ENCODE measurements around the gene TMEM117. TPM values are rescaled to one million over a fixed set of nuclear protein-coding genes. Genes with fewer than 3 reads are reported as not detected.

The TMEM117 gene
- total and polyA plus RNA-seq, 10 of the 15 experiments (the other 5 are each of a cell fraction or from before 2014, with no cell fraction given), result 3.1 to 8.2 (median 6.1) TPM

- FAIRE-seq (no peak), DNase-seq (ENCODE audit: low read depth, low spot score) (no peak), ATAC-seq (peak; percentile 86)
- ChIA-PET SMC1A (ENCODE audit: uncharacterized antibody, unreplicated experiment) (no interaction called here), RAD21 (ENCODE audit: unreplicated experiment) (interaction anchor here (0.6 to 1.5 kb wide), 2 partner anchors 20 to 143 kb away, joined by 3 read pairs; no protein-coding TSS in a partner anchor), POLR2A (interaction anchor here (0.6 kb wide), 1 partner anchor 539 kb away, joined by 3 read pairs; no protein-coding TSS in a partner anchor), CTCF (no interaction called here)
- H3K9ac ChIP-seq (ENCODE audit: control insufficient read depth, insufficient read depth, low read length), result no peak overlapping the region
- H2AFZ ChIP-seq (ENCODE audit: control insufficient read depth, low read depth, low read length), result no peak overlapping the region
- no peaks in the 10 kb centered on the region for H3K4me1 ChIP-seq (ENCODE audit: control insufficient read depth, insufficient read depth, low read length)
- H3K27me3 ChIP-seq (replicated peaks in 1 of 2; ENCODE audit: control insufficient read depth in 2 of 2, insufficient read depth in 2 of 2, low read length in 1 of 2), result no peaks in the 10 kb centered on the region
- H3K4me2 ChIP-seq (ENCODE audit: control insufficient read depth, insufficient read depth), result no peak overlapping the region
- no peaks in the 10 kb centered on the region for H3K79me2 ChIP-seq (ENCODE audit: control insufficient read depth, insufficient read depth, low read length)
- intact Hi-C loops (cut with micrococcal nuclease; ENCODE audit: unreplicated experiment) (no loop called here), in situ Hi-C loops (cut with MboI) (no loop called here)
- H3K27ac ChIP-seq (ENCODE audit: control insufficient read depth, insufficient read depth), result no peak overlapping the region
- H4K20me1 ChIP-seq (ENCODE audit: control insufficient read depth, insufficient read depth), result no peaks in the 10 kb centered on the region
- 47% methylated on average over 2 of the region's 2 CpGs for WGBS (ENCODE audit: insufficient coverage, insufficient replicate concordance, low lambda C conversion rate, missing lambda C conversion rate)
- H3K36me3 ChIP-seq (ENCODE audit: control insufficient read depth in 2 of 2, insufficient read depth in 2 of 2, low read length in 1 of 2), result no peaks in the 10 kb centered on the region
- H3K4me3 ChIP-seq, result no peak overlapping the region
- no peaks in the 10 kb centered on the region for H3K9me3 ChIP-seq (replicated peaks; ENCODE audit: control insufficient read depth, insufficient read depth, low read length)
- no TSS peak for BruUV-seq (replicated peaks)
- TF ChIP-seq RELB (IDR thresholded peaks at IDR 0.05; ENCODE audit: low read depth), result 0 out of 2 replicates have a peak, but pooled peaks have one; percentile 18
- TF ChIP-seq SKIL (IDR thresholded peaks at IDR 0.05; ENCODE audit: low read depth, poor library complexity, severe bottlenecking), result no peak
- no peak for TF ChIP-seq NFXL1 (IDR thresholded peaks at IDR 0.05; ENCODE audit: borderline replicate concordance)
- TF ChIP-seq MLLT1 (IDR thresholded peaks at IDR 0.05), result no peak
- TF ChIP-seq IKZF2 (IDR thresholded peaks at IDR 0.05), result no peak; a peak in 1 of 4 replicates
- TF ChIP-seq MTA2 (IDR thresholded peaks at IDR 0.05; ENCODE audit: low read depth), result peak; percentile 95
- TF ChIP-seq JUNB (IDR thresholded peaks at IDR 0.05), result peak; percentile 59
- TF ChIP-seq ZNF24 (IDR thresholded peaks at IDR 0.05), result peak; percentile 79
- TF ChIP-seq NFIC (IDR thresholded peaks at IDR 0.05; ENCODE audit: low read depth, low read length), result peak; percentile 45; the same call in 1 of the 2 replicates
- no peak for TF ChIP-seq SMC3 (IDR thresholded peaks at IDR 0.05; ENCODE audit: borderline replicate concordance, low read length)
- peak; percentile 70 for TF ChIP-seq DPF2 (IDR thresholded peaks at IDR 0.05)
- no peak for TF ChIP-seq CUX1 (IDR thresholded peaks at IDR 0.05; ENCODE audit: insufficient replicate concordance, low read depth, low read length)
- 0 out of 2 replicates have a peak, but pooled peaks have one; percentile 19 for TF ChIP-seq BMI1 (IDR thresholded peaks at IDR 0.05; ENCODE audit: borderline replicate concordance)
- TF ChIP-seq CREB1 (IDR thresholded peaks at IDR 0.05; ENCODE audit: low read depth), result no peak
- peak; percentile 83 for TF ChIP-seq BCL11A (IDR thresholded peaks at IDR 0.05; ENCODE audit: low read depth, low read length)
These were observed 450.5 kb downstream of the TMEM117 start for GRCh38 chr12:44286336-44286735.
